ENCODE measurements around the gene CNTN5.

The CNTN5 gene

GRCh38 chr11:100095809-100096208, 1075.1 kb downstream of the CNTN5 start:
- Histone ChIP-seq H3K18ac (ENCODE audit: low read depth in 1 of 2, low read length in 2 of 2) (no peak overlapping the region), H3K79me1 (replicated peaks; ENCODE audit: low read length, poor library complexity, severe bottlenecking) (no peaks in the 10 kb centered on the region), H4K91ac (ENCODE audit: low read length) (no peak overlapping the region), H2BK5ac (ENCODE audit: low read depth, low read length, poor library complexity, severe bottlenecking) (no peak overlapping the region), H2BK15ac (ENCODE audit: low read depth, poor library complexity, severe bottlenecking) (no peak overlapping the region), H3K4ac (ENCODE audit: low read depth in 1 of 2, low read length in 2 of 2) (no peak overlapping the region), H3K9me3 (ENCODE audit: control insufficient read depth, low read length) (no peaks in the 10 kb centered on the region), H4K8ac (ENCODE audit: low read length) (no peak overlapping the region), H3K36me3 (ENCODE audit: control insufficient read depth in 1 of 2, insufficient read depth in 2 of 2, low read depth in 1 of 2, low read length in 2 of 2) (no peaks in the 10 kb centered on the region), H2BK12ac (ENCODE audit: low read length in 2 of 2) (no peak overlapping the region), H3K4me3 (ENCODE audit: insufficient read depth in 1 of 2, low read depth in 1 of 2, low read length in 2 of 2) (no peak overlapping the region), H3K4me1 (ENCODE audit: control insufficient read depth, insufficient read depth, low read depth, low read length) (no peaks in the 10 kb centered on the region), H3K27ac (ENCODE audit: low read length, poor library complexity, severe bottlenecking) (no peak overlapping the region), H2AK5ac (ENCODE audit: low read length, severe bottlenecking) (no peak overlapping the region), H3K27me3 (ENCODE audit: control insufficient read depth in 1 of 2, insufficient read depth in 1 of 2, low read length in 2 of 2) (no peaks in the 10 kb centered on the region), H3K14ac (ENCODE audit: low read length in 2 of 2) (no peak overlapping the region), H3K9ac (ENCODE audit: low read length) (no peak overlapping the region), H2AFZ (ENCODE audit: low read depth, low read length) (no peak overlapping the region), H2BK120ac (ENCODE audit: low read depth, low read length) (no peak overlapping the region), H3K23ac (ENCODE audit: low read length in 2 of 2) (no peak overlapping the region), H3K4me2 (ENCODE audit: low read length, poor library complexity, severe bottlenecking) (no peak overlapping the region)
- DNase-seq, result no peak
- WGBS, result 100% methylated on average over 1 of the region's 3 CpGs

GRCh38 chr11:100098560-100098959, 1077.8 kb downstream of the CNTN5 start:
- Histone ChIP-seq H2AFZ (ENCODE audit: low read depth, low read length) (no peak overlapping the region), H3K4me1 (ENCODE audit: control insufficient read depth, insufficient read depth, low read depth, low read length) (no peaks in the 10 kb centered on the region), H2BK15ac (ENCODE audit: low read depth, poor library complexity, severe bottlenecking) (no peak overlapping the region), H3K18ac (ENCODE audit: low read depth in 1 of 2, low read length in 2 of 2) (no peak overlapping the region), H2BK120ac (ENCODE audit: low read depth, low read length) (no peak overlapping the region), H2AK5ac (ENCODE audit: low read length, severe bottlenecking) (no peak overlapping the region), H3K23ac (ENCODE audit: low read length in 2 of 2) (no peak overlapping the region), H2BK12ac (ENCODE audit: low read length in 2 of 2) (no peak overlapping the region), H3K4me3 (ENCODE audit: insufficient read depth in 1 of 2, low read depth in 1 of 2, low read length in 2 of 2) (no peak overlapping the region), H4K8ac (ENCODE audit: low read length) (no peak overlapping the region), H3K9ac (ENCODE audit: low read length) (no peak overlapping the region), H2BK5ac (ENCODE audit: low read depth, low read length, poor library complexity, severe bottlenecking) (no peak overlapping the region), H3K27me3 (ENCODE audit: control insufficient read depth in 1 of 2, insufficient read depth in 1 of 2, low read length in 2 of 2) (no peaks in the 10 kb centered on the region), H3K9me3 (ENCODE audit: control insufficient read depth, low read length) (peaks cover 6% of the 10 kb centered on the region), H3K79me1 (replicated peaks; ENCODE audit: low read length, poor library complexity, severe bottlenecking) (no peaks in the 10 kb centered on the region), H4K91ac (ENCODE audit: low read length) (no peak overlapping the region), H3K4me2 (ENCODE audit: low read length, poor library complexity, severe bottlenecking) (no peak overlapping the region), H3K27ac (ENCODE audit: low read length, poor library complexity, severe bottlenecking) (no peak overlapping the region), H3K14ac (ENCODE audit: low read length in 2 of 2) (no peak overlapping the region), H3K36me3 (ENCODE audit: control insufficient read depth in 1 of 2, insufficient read depth in 2 of 2, low read depth in 1 of 2, low read length in 2 of 2) (no peaks in the 10 kb centered on the region), H3K4ac (ENCODE audit: low read depth in 1 of 2, low read length in 2 of 2) (no peak overlapping the region)
- 91% methylated on average over 3 of the region's 3 CpGs for WGBS
- DNase-seq, result no peak

- H2BK12ac ChIP-seq (ENCODE audit: low read length in 2 of 2), result no peak overlapping the region
- no peak overlapping the region for H2AFZ ChIP-seq (ENCODE audit: low read depth, low read length)
- no peak overlapping the region for H3K4me3 ChIP-seq (ENCODE audit: insufficient read depth in 1 of 2, low read depth in 1 of 2, low read length in 2 of 2)
- no peak overlapping the region for H4K91ac ChIP-seq (ENCODE audit: low read length)
- H2BK5ac ChIP-seq (ENCODE audit: low read depth, low read length, poor library complexity, severe bottlenecking), result no peak overlapping the region
- no peak overlapping the region for H2AK5ac ChIP-seq (ENCODE audit: low read length, severe bottlenecking)
- H3K9ac ChIP-seq (ENCODE audit: low read length), result no peak overlapping the region
- 74% methylated on average over 4 of the region's 4 CpGs for WGBS
- no peak overlapping the region for H3K27ac ChIP-seq (ENCODE audit: low read length, poor library complexity, severe bottlenecking)
- no peak overlapping the region for H3K4ac ChIP-seq (ENCODE audit: low read depth in 1 of 2, low read length in 2 of 2)
- H3K79me1 ChIP-seq (replicated peaks; ENCODE audit: low read length, poor library complexity, severe bottlenecking), result no peaks in the 10 kb centered on the region
- H3K9me3 ChIP-seq (ENCODE audit: control insufficient read depth, low read length), result peaks cover 6% of the 10 kb centered on the region
- no peak overlapping the region for H3K14ac ChIP-seq (ENCODE audit: low read length in 2 of 2)
- H4K8ac ChIP-seq (ENCODE audit: low read length), result no peak overlapping the region
- no peaks in the 10 kb centered on the region for H3K27me3 ChIP-seq (ENCODE audit: control insufficient read depth in 1 of 2, insufficient read depth in 1 of 2, low read length in 2 of 2)
- no peak overlapping the region for H3K18ac ChIP-seq (ENCODE audit: low read depth in 1 of 2, low read length in 2 of 2)
- H2BK15ac ChIP-seq (ENCODE audit: low read depth, poor library complexity, severe bottlenecking), result no peak overlapping the region
- H2BK120ac ChIP-seq (ENCODE audit: low read depth, low read length), result no peak overlapping the region
- H3K4me2 ChIP-seq (ENCODE audit: low read length, poor library complexity, severe bottlenecking), result no peak overlapping the region
- no peak overlapping the region for H3K23ac ChIP-seq (ENCODE audit: low read length in 2 of 2)
- H3K36me3 ChIP-seq (ENCODE audit: control insufficient read depth in 1 of 2, insufficient read depth in 2 of 2, low read depth in 1 of 2, low read length in 2 of 2), result no peaks in the 10 kb centered on the region
- no peak for DNase-seq
- H3K4me1 ChIP-seq (ENCODE audit: control insufficient read depth, insufficient read depth, low read depth, low read length), result no peaks in the 10 kb centered on the region
Measured at GRCh38 chr11:100105255-100105981, 1084.7 kb downstream of the CNTN5 start.

- no peak overlapping the region for H2BK12ac ChIP-seq (ENCODE audit: low read length in 2 of 2)
- H2BK15ac ChIP-seq (ENCODE audit: low read depth, poor library complexity, severe bottlenecking), result no peak overlapping the region
- H3K27me3 ChIP-seq (ENCODE audit: control insufficient read depth in 1 of 2, insufficient read depth in 1 of 2, low read length in 2 of 2), result no peaks in the 10 kb centered on the region
- no peak overlapping the region for H3K27ac ChIP-seq (ENCODE audit: low read length, poor library complexity, severe bottlenecking)
- no peaks in the 10 kb centered on the region for H3K4me1 ChIP-seq (ENCODE audit: control insufficient read depth, insufficient read depth, low read depth, low read length)
- H3K4ac ChIP-seq (ENCODE audit: low read depth in 1 of 2, low read length in 2 of 2), result no peak overlapping the region
- no peak overlapping the region for H4K8ac ChIP-seq (ENCODE audit: low read length)
- no peaks in the 10 kb centered on the region for H3K36me3 ChIP-seq (ENCODE audit: control insufficient read depth in 1 of 2, insufficient read depth in 2 of 2, low read depth in 1 of 2, low read length in 2 of 2)
- H3K14ac ChIP-seq (ENCODE audit: low read length in 2 of 2), result no peak overlapping the region
- peaks cover 6% of the 10 kb centered on the region for H3K9me3 ChIP-seq (ENCODE audit: control insufficient read depth, low read length)
- WGBS, result 81% methylated on average over 3 of the region's 3 CpGs
- no peak overlapping the region for H3K4me2 ChIP-seq (ENCODE audit: low read length, poor library complexity, severe bottlenecking)
- no peak overlapping the region for H3K18ac ChIP-seq (ENCODE audit: low read depth in 1 of 2, low read length in 2 of 2)
- H3K79me1 ChIP-seq (replicated peaks; ENCODE audit: low read length, poor library complexity, severe bottlenecking), result no peaks in the 10 kb centered on the region
- H3K4me3 ChIP-seq (ENCODE audit: insufficient read depth in 1 of 2, low read depth in 1 of 2, low read length in 2 of 2), result no peak overlapping the region
- no peak for DNase-seq
- H2BK120ac ChIP-seq (ENCODE audit: low read depth, low read length), result no peak overlapping the region
- H2BK5ac ChIP-seq (ENCODE audit: low read depth, low read length, poor library complexity, severe bottlenecking), result no peak overlapping the region
- H4K91ac ChIP-seq (ENCODE audit: low read length), result no peak overlapping the region
- no peak overlapping the region for H3K9ac ChIP-seq (ENCODE audit: low read length)
- H3K23ac ChIP-seq (ENCODE audit: low read length in 2 of 2), result no peak overlapping the region
- H2AFZ ChIP-seq (ENCODE audit: low read depth, low read length), result no peak overlapping the region
- H2AK5ac ChIP-seq (ENCODE audit: low read length, severe bottlenecking), result no peak overlapping the region
Measured at GRCh38 chr11:100105982-100106358, 1085.2 kb downstream of the CNTN5 start.

Data from mesenchymal stem cell (in vitro differentiated cells and primary cell).